WTC11 (cell line): ENCODE measurements around the gene MRLN.

ENCODE experiments used
- CREB1 ChIP-seq: sonication (generic); formaldehyde crosslinking; IDR thresholded peaks from 2 replicates; pipeline ENCODE4 v1.8.0; 2023; ENCODE audit warnings: mild to moderate bottlenecking, missing genetic modification reagents
- SP1 ChIP-seq: sonication (generic); formaldehyde crosslinking; conservative IDR thresholded peaks from 2 replicates; pipeline ENCODE4 v1.8.1; 2022; ENCODE audit warnings: missing genetic modification reagents
- USF1 ChIP-seq: sonication (generic); formaldehyde crosslinking; IDR thresholded peaks from 2 replicates; pipeline ENCODE4 v1.8.0; 2022; ENCODE audit warnings: mild to moderate bottlenecking, missing genetic modification reagents
- TF ChIP-seq, protein P1 (sequence below): fragments of 200-600 bp; IDR thresholded peaks from 2 replicates; pipeline ENCODE4 v1.8.0; 2022; ENCODE audit warnings: antibody characterized with exemption

- TF ChIP-seq USF1 (CRISPR knock-in tag) (no peak), SP1 (CRISPR knock-in tag) (no peak), CREB1 (no peak)
- TF ChIP-seq, protein P1, sequence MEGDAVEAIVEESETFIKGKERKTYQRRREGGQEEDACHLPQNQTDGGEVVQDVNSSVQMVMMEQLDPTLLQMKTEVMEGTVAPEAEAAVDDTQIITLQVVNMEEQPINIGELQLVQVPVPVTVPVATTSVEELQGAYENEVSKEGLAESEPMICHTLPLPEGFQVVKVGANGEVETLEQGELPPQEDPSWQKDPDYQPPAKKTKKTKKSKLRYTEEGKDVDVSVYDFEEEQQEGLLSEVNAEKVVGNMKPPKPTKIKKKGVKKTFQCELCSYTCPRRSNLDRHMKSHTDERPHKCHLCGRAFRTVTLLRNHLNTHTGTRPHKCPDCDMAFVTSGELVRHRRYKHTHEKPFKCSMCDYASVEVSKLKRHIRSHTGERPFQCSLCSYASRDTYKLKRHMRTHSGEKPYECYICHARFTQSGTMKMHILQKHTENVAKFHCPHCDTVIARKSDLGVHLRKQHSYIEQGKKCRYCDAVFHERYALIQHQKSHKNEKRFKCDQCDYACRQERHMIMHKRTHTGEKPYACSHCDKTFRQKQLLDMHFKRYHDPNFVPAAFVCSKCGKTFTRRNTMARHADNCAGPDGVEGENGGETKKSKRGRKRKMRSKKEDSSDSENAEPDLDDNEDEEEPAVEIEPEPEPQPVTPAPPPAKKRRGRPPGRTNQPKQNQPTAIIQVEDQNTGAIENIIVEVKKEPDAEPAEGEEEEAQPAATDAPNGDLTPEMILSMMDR: no peak
These were observed 41.3 kb downstream of the MRLN start for GRCh38 chr10:59711871-59712494.
